Measurements from ENCODE around the gene NPTX1. TPM values are rescaled to one million over a fixed set of nuclear protein-coding genes. Genes with fewer than 3 reads are reported as not detected.

The NPTX1 gene
- total RNA-seq, 1 donor = under 0.01 TPM

DNA sequence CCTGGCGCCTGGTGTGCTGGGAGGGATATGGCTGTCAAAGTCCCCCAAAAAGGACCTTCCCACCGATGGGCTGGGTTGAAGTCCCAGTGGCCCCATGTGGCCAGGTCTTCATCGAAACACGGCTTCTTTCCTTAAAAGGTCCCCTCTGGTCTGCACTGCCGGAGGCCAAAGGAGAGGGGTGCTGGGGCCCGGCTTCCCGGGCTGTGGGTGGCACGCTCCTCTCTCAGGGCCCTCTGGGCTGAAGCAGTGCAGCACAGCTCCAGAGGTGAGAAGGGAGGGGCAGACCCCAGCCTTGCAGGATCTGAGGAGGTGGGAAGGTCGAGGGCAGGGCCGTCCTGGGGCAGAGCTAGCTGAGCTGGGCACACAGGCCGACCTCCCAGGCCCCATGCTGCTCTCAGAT is 6.7 kb downstream of the NPTX1 start:
- Histone ChIP-seq H4K20me1 (ENCODE audit: insufficient read depth, low read length) (no peaks in the 10 kb centered on the region), H3K4me3 (ENCODE audit: insufficient read depth, low read length) (no peak overlapping the region), H3K27me3 (ENCODE audit: insufficient read depth, low read length) (peaks cover 80% of the 10 kb centered on the region), H3K36me3 (ENCODE audit: insufficient read depth, low read length) (no peaks in the 10 kb centered on the region), H3K27ac (ENCODE audit: low read depth, low read length) (no peak overlapping the region), H3K79me2 (ENCODE audit: insufficient read depth, low read length) (no peaks in the 10 kb centered on the region), H3K9me3 (ENCODE audit: low read depth, low read length) (no peaks in the 10 kb centered on the region), H3K4me2 (ENCODE audit: insufficient read depth, low read length) (no peak overlapping the region), H2AFZ (ENCODE audit: low read length) (no peak overlapping the region), H3K4me1 (ENCODE audit: insufficient read depth, low read length) (no peaks in the 10 kb centered on the region)
- DNase-seq (ENCODE audit: insufficient read length, low spot score, missing footprints) = no peak
- TF ChIP-seq, protein P1, sequence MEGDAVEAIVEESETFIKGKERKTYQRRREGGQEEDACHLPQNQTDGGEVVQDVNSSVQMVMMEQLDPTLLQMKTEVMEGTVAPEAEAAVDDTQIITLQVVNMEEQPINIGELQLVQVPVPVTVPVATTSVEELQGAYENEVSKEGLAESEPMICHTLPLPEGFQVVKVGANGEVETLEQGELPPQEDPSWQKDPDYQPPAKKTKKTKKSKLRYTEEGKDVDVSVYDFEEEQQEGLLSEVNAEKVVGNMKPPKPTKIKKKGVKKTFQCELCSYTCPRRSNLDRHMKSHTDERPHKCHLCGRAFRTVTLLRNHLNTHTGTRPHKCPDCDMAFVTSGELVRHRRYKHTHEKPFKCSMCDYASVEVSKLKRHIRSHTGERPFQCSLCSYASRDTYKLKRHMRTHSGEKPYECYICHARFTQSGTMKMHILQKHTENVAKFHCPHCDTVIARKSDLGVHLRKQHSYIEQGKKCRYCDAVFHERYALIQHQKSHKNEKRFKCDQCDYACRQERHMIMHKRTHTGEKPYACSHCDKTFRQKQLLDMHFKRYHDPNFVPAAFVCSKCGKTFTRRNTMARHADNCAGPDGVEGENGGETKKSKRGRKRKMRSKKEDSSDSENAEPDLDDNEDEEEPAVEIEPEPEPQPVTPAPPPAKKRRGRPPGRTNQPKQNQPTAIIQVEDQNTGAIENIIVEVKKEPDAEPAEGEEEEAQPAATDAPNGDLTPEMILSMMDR (IDR thresholded peaks at IDR 0.05; ENCODE audit: extremely low read depth, low read depth, low read length) = no peak

DNA sequence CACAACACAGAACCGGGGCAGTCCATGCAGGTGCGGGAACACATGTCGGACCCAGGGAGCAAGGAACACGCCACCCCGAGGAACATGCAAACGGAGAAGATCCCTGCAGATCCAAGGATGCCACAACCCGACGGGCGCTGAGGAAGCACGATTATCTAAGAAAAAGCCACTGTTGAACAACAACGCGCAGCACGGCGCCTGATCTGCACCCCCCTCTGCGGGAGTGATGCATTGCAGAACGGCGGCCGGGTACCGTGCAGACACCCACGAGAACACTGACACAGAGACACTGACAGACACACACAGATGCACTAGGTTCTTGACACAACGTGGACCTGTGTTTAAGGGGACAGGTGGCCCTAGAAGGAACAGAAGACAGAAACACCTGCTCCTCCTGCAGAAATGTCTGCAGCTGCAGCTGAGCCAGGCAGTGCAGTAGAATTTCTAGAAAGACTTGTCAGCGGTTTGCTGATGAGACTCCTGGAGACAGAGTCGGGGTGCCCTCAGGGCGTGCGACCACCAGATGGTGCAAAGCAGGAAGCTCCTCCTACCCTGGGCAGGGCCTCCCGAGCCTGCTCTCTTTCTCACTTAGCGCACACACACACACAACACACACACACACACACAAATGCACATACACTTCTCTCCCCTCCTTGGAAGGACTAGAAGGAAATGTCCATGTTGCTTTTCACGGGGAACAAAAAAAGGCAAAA is 7.5 kb downstream of the NPTX1 start:
- peaks cover 73% of the 10 kb centered on the region for H3K27me3 ChIP-seq (ENCODE audit: insufficient read depth, low read length)
- no peaks in the 10 kb centered on the region for H3K4me1 ChIP-seq (ENCODE audit: insufficient read depth, low read length)
- H4K20me1 ChIP-seq (ENCODE audit: insufficient read depth, low read length) = no peaks in the 10 kb centered on the region
- TF ChIP-seq, protein P1 (IDR thresholded peaks at IDR 0.05; ENCODE audit: extremely low read depth, low read depth, low read length) = no peak
- H3K36me3 ChIP-seq (ENCODE audit: insufficient read depth, low read length) = no peaks in the 10 kb centered on the region
- no peaks in the 10 kb centered on the region for H3K79me2 ChIP-seq (ENCODE audit: insufficient read depth, low read length)
- no peak overlapping the region for H3K4me3 ChIP-seq (ENCODE audit: insufficient read depth, low read length)
- H3K4me2 ChIP-seq (ENCODE audit: insufficient read depth, low read length) = no peak overlapping the region
- no peak overlapping the region for H2AFZ ChIP-seq (ENCODE audit: low read length)
- no peak overlapping the region for H3K27ac ChIP-seq (ENCODE audit: low read depth, low read length)
- DNase-seq (ENCODE audit: insufficient read length, low spot score, missing footprints) = no peak
- H3K9me3 ChIP-seq (ENCODE audit: low read depth, low read length) = no peaks in the 10 kb centered on the region

DNA sequence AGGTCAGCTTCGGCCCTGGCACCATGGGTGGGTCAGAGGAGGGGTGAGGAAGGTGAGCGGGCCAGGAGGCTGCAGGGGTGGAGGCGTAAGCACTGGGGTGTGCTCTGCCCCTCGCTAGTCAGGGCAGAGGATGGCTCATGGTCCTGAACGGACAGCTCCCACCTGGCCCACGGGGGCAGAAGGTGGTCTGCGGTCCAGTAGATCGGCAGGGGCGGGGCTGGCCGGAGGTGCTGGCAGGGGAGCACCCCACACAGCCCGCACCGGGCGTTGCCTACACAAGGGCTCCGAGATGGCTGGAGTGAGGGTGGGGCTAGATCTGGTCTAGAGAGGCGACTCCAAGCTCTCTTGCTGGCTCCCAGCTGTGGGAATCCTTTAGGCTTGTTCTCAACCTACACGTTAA is 8.2 kb downstream of the NPTX1 start:
- DNase-seq (ENCODE audit: insufficient read length, low spot score, missing footprints) = no peak
- Histone ChIP-seq H4K20me1 (ENCODE audit: insufficient read depth, low read length) (no peaks in the 10 kb centered on the region), H3K4me1 (ENCODE audit: insufficient read depth, low read length) (no peaks in the 10 kb centered on the region), H3K27ac (ENCODE audit: low read depth, low read length) (no peak overlapping the region), H3K27me3 (ENCODE audit: insufficient read depth, low read length) (peaks cover 66% of the 10 kb centered on the region), H2AFZ (ENCODE audit: low read length) (no peak overlapping the region), H3K79me2 (ENCODE audit: insufficient read depth, low read length) (no peaks in the 10 kb centered on the region), H3K36me3 (ENCODE audit: insufficient read depth, low read length) (no peaks in the 10 kb centered on the region), H3K4me2 (ENCODE audit: insufficient read depth, low read length) (no peak overlapping the region), H3K9me3 (ENCODE audit: low read depth, low read length) (no peaks in the 10 kb centered on the region), H3K4me3 (ENCODE audit: insufficient read depth, low read length) (no peak overlapping the region)
- TF ChIP-seq, protein P1 (IDR thresholded peaks at IDR 0.05; ENCODE audit: extremely low read depth, low read depth, low read length) = no peak

DNA sequence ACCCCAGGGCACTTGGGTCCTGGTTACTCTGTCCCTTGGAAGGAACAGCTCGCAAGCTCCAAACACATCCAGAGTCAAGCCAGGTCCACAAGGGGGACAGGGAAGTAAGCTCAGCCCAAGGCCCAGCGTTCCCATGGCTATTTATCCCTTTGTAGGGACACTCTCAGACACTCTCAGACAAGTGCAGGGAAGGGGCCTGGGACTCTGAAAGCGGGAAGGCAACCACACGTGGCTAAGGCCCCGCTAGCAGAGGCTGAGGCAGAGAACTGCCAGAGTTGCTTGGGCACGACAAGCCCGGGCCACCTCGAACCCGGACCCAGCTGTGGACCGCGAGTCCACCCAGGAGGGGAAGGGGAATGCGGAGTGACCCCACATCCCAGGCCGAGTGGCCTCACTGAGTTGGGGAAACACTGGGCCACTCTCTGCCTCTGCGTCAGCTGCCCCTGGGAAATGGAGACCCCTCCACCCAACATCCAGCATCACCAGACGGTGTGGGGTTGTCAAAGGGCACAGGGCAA is 10.2 kb downstream of the NPTX1 start:
- no peak overlapping the region for H3K27ac ChIP-seq (ENCODE audit: low read depth, low read length)
- H3K4me2 ChIP-seq (ENCODE audit: insufficient read depth, low read length) = no peak overlapping the region
- H3K27me3 ChIP-seq (ENCODE audit: insufficient read depth, low read length) = peaks cover 51% of the 10 kb centered on the region
- TF ChIP-seq, protein P1 (IDR thresholded peaks at IDR 0.05; ENCODE audit: extremely low read depth, low read depth, low read length) = no peak
- no peaks in the 10 kb centered on the region for H4K20me1 ChIP-seq (ENCODE audit: insufficient read depth, low read length)
- DNase-seq (ENCODE audit: insufficient read length, low spot score, missing footprints) = peak; percentile 77
- no peak overlapping the region for H2AFZ ChIP-seq (ENCODE audit: low read length)
- no peaks in the 10 kb centered on the region for H3K4me1 ChIP-seq (ENCODE audit: insufficient read depth, low read length)
- no peaks in the 10 kb centered on the region for H3K36me3 ChIP-seq (ENCODE audit: insufficient read depth, low read length)
- no peaks in the 10 kb centered on the region for H3K9me3 ChIP-seq (ENCODE audit: low read depth, low read length)
- no peak overlapping the region for H3K4me3 ChIP-seq (ENCODE audit: insufficient read depth, low read length)
- no peaks in the 10 kb centered on the region for H3K79me2 ChIP-seq (ENCODE audit: insufficient read depth, low read length)

All from osteoblast (primary cell).